Endothelial cell of umbilical vein (primary cell): ENCODE results near the gene LARGE1. TPM values are rescaled to one million over a fixed set of nuclear protein-coding genes. Genes with fewer than 3 reads are reported as not detected.

Experiments used
- BruUV-seq: library from RNA; stranded (reverse); fragments of 400-500 nt; replicated peaks from 2 replicates; lab custom pipeline; 2021; lab: Mats Ljungman, UMichigan
- CTCF ChIA-PET: fragments of 300-600, 350-600 bp; sonication (Branson Sonifier 250); formaldehyde crosslinking; loops from one replicate; lab custom pipeline; 2021; ENCODE audit warnings: antibody characterized with exemption, inconsistent platforms; lab: Charles Lee
- POLR2A ChIA-PET: fragments of 300-600, 350-600 bp; sonication (Branson Sonifier 250); formaldehyde crosslinking; loops from one replicate; lab custom pipeline; 2021; ENCODE audit warnings: antibody characterized with exemption, inconsistent platforms; lab: Charles Lee
- DNase-seq: peaks from one replicate; pipeline ENCODE4 v3.0.0-alpha.2; 2011; ENCODE audit warnings: low read depth, low spot score
- FAIRE-seq: peaks from 2 replicates; lab custom pipeline; 2011; peaks lifted over from hg19 to GRCh38; lab: Jason Lieb, UNC
- H2AFZ ChIP-seq: 2 replicates; pipeline ENCODE4 v1.6.0; 2012; ENCODE audit warnings: low read depth, low read length, control low read depth, inconsistent platforms
- H3K27ac ChIP-seq: 2 replicates; pipeline ENCODE4 v1.5.1; 2011; ENCODE audit warnings: low read depth, mild to moderate bottlenecking, control low read depth, low read length, moderate library complexity; ENCODE audit not compliant: insufficient read depth
- H3K27me3 ChIP-seq, 2 experiments: 2 replicates each; pipeline versions ENCODE4 v1.6.0 to v1.6.1; 2011; ENCODE audit warnings: low read length in 2 of 2, mixed read lengths in 1 of 2; ENCODE audit not compliant: control insufficient read depth in 2 of 2, insufficient read depth in 2 of 2
- H3K36me3 ChIP-seq, 2 experiments: 2 replicates in 1 of 2; 3 replicates in 1 of 2; pipeline ENCODE4 v1.5.1; 2011; ENCODE audit warnings: low read length in 2 of 2, mild to moderate bottlenecking in 1 of 2, moderate library complexity in 1 of 2; ENCODE audit not compliant: control insufficient read depth in 2 of 2, insufficient read depth in 2 of 2; ENCODE audit errors: extremely low read depth in 1 of 2
- H3K4me1 ChIP-seq: 3 replicates; pipeline ENCODE4 v1.5.1; 2011; ENCODE audit warnings: mild to moderate bottlenecking, low read length; ENCODE audit not compliant: control insufficient read depth, insufficient read depth; ENCODE audit errors: extremely low read depth
- H3K4me2 ChIP-seq: 2 replicates; pipeline ENCODE4 v1.6.1; 2011; ENCODE audit warnings: low read length, control low read depth, mixed read lengths; ENCODE audit not compliant: insufficient read depth
- H3K4me3 ChIP-seq, 3 experiments: fragments of 200-600 bp in 1 of 3; sonication (generic), shearing (Covaris generic) in 1 of 3; replicated peaks in 1 of 3; 2 replicates each; pipeline ENCODE4 v1.5.1; 2011 to 2016; ENCODE audit warnings: control low read depth in 3 of 3, low read length in 3 of 3, mild to moderate bottlenecking in 2 of 3, inconsistent platforms in 1 of 3, low read depth in 1 of 3, moderate library complexity in 1 of 3; ENCODE audit not compliant: insufficient read depth in 1 of 3
- H3K79me2 ChIP-seq: 2 replicates; pipeline ENCODE4 v1.6.0; 2012; ENCODE audit warnings: low read length, inconsistent platforms; ENCODE audit not compliant: control insufficient read depth, insufficient read depth
- H3K9ac ChIP-seq: replicated peaks from 2 replicates; pipeline ENCODE3; 2011; ENCODE audit warnings: low read length, control low read depth; ENCODE audit not compliant: insufficient read depth; ENCODE audit errors: extremely low read depth
- H3K9me1 ChIP-seq: replicated peaks from 3 replicates; pipeline ENCODE4 v1.6.0; 2011; ENCODE audit warnings: mild to moderate bottlenecking, low read length; ENCODE audit not compliant: control insufficient read depth, insufficient read depth; ENCODE audit errors: extremely low read depth
- H3K9me3 ChIP-seq: replicated peaks from 2 replicates; pipeline ENCODE4 v1.5.1; 2012; ENCODE audit warnings: low read length, inconsistent platforms; ENCODE audit not compliant: control insufficient read depth, insufficient read depth
- H4K20me1 ChIP-seq: replicated peaks from 2 replicates; pipeline ENCODE3; 2011; ENCODE audit warnings: mild to moderate bottlenecking, low read length; ENCODE audit not compliant: control insufficient read depth, insufficient read depth; ENCODE audit errors: extremely low read depth
- CTCF ChIP-seq, 2 donors: IDR thresholded peaks; 1 replicate in 1 of 2; 2 replicates in 1 of 2; pipeline ENCODE4 v1.5.1; 2011; ENCODE audit warnings: low read length in 2 of 2, mild to moderate bottlenecking in 2 of 2, moderate library complexity in 2 of 2, control low read depth in 1 of 2, inconsistent platforms in 1 of 2, low read depth in 1 of 2; ENCODE audit not compliant: insufficient read depth in 1 of 2; ENCODE audit errors: extremely low read depth in 1 of 2
- EZH2 ChIP-seq: IDR thresholded peaks from 2 replicates; pipeline ENCODE4 v1.6.1; 2012; ENCODE audit warnings: borderline replicate concordance, low read depth, mild to moderate bottlenecking, moderate library complexity, low read length, inconsistent platforms; ENCODE audit not compliant: severe bottlenecking
- FOS ChIP-seq: IDR thresholded peaks from 2 replicates; pipeline ENCODE4 v1.6.1; 2011; ENCODE audit warnings: mild to moderate bottlenecking, low read length, moderate library complexity, borderline replicate concordance; ENCODE audit not compliant: insufficient read depth
- GATA2 ChIP-seq: IDR thresholded peaks from 2 replicates; pipeline ENCODE4 v1.7.0; 2011; ENCODE audit warnings: low read depth, mild to moderate bottlenecking, moderate library complexity, mixed read lengths, low read length; ENCODE audit not compliant: insufficient read length, insufficient read depth
- JUN ChIP-seq: IDR thresholded peaks from 2 replicates; pipeline ENCODE4 v1.6.1; 2011; ENCODE audit warnings: borderline replicate concordance, low read depth; ENCODE audit not compliant: insufficient read length, insufficient read depth
- MAX ChIP-seq: IDR thresholded peaks from 2 replicates; pipeline ENCODE4 v1.6.1; 2011; ENCODE audit not compliant: insufficient read depth, insufficient read length
- MYC ChIP-seq: IDR thresholded peaks from one replicate; pipeline ENCODE4 v1.6.1; 2011; ENCODE audit warnings: mild to moderate bottlenecking, low read depth, low read length
- POLR2A ChIP-seq: IDR thresholded peaks from 2 replicates; pipeline ENCODE4 v1.6.1; 2012; ENCODE audit warnings: low read depth, mild to moderate bottlenecking, control low read depth, low read length
- POLR2AphosphoS5 ChIP-seq: IDR thresholded peaks from 2 replicates; pipeline ENCODE4 v1.6.1; 2012; ENCODE audit warnings: low read depth, mild to moderate bottlenecking, control low read depth, low read length, moderate library complexity; ENCODE audit not compliant: insufficient read depth
- dilution Hi-C: fragments of 300-500 bp; cut with MboI; formaldehyde crosslinking; loops from one replicate; pipeline ENCODE4 v1.15.0; 2019; ENCODE audit warnings: low sequenced_read_pairs; ENCODE audit not compliant: extremely low pct_ligation_motif_present
- intact Hi-C: fragments of 100-400 bp; cut with micrococcal nuclease; formaldehyde crosslinking; loops from one replicate; pipeline ENCODE4 v1.10.0; 2022
- polyA plus RNA-seq, 4 experiments: library from polyadenylated mRNA; depleted of rRNA in 3 of 4; stranded (reverse) in 3 of 4; unstranded in 1 of 4; fragments of >200 nt; gene quantifications; 2 replicates each; pipeline versions ENCODE4 v1.2.1 to v1.2.3, GENCODE V29; 2011 to 2012; ENCODE audit warnings: missing spikeins in 1 of 4
- total RNA-seq: library from RNA; stranded (reverse); gene quantifications from 2 replicates; pipeline ENCODE4 v1.2.3, GENCODE V29; 2021

LARGE1 gene
- total and polyA plus RNA-seq, 2 donors (not counting 3 experiments of a cell fraction or from before 2014, with no cell fraction given): 0.95 to 4.4 TPM

GRCh38 chr22:33669746-33670145, 250.5 kb downstream of the LARGE1 start:
- Histone ChIP-seq H3K4me2 (no peak overlapping the region), H3K4me1 (no peaks in the 10 kb centered on the region), H3K79me2 (no peaks in the 10 kb centered on the region), H3K27ac (no peak overlapping the region), H4K20me1 (no peaks in the 10 kb centered on the region), H3K4me3 (no peak overlapping the region), H3K27me3 (no peaks in the 10 kb centered on the region), H3K9me3 (peaks cover 15% of the 10 kb centered on the region), H3K9me1 (no peaks in the 10 kb centered on the region), H3K36me3 (no peaks in the 10 kb centered on the region), H3K9ac (no peak overlapping the region), H2AFZ (no peak overlapping the region)
- DNase-seq (no peak), FAIRE-seq (no peak)
- TF ChIP-seq JUN (no peak), MYC (no peak), GATA2 (no peak), POLR2A (no peak), MAX (no peak), CTCF (IDR thresholded peaks at IDR 0.05; ENCODE audit: extremely low read depth in 1 of 2, insufficient read depth in 1 of 2, low read depth in 1 of 2, low read length in 2 of 2) (no peak), POLR2AphosphoS5 (no peak), FOS (no peak), EZH2 (no peak)
- no TSS peak for BruUV-seq
- intact Hi-C loops: loop anchor here (10.0 kb wide), 2 partner anchors 55 to 135 kb away; no protein-coding TSS in a partner anchor
- POLR2A ChIA-PET: no interaction called here
- CTCF ChIA-PET: no interaction called here
- dilution Hi-C loops: no loop called here
